ENCODE data around the gene CEND1. TPM values are rescaled to one million over a fixed set of nuclear protein-coding genes. Genes with fewer than 3 reads are reported as not detected.

CEND1 gene
- total RNA-seq, 1 experiment from 2014 or later: not detected

DNA sequence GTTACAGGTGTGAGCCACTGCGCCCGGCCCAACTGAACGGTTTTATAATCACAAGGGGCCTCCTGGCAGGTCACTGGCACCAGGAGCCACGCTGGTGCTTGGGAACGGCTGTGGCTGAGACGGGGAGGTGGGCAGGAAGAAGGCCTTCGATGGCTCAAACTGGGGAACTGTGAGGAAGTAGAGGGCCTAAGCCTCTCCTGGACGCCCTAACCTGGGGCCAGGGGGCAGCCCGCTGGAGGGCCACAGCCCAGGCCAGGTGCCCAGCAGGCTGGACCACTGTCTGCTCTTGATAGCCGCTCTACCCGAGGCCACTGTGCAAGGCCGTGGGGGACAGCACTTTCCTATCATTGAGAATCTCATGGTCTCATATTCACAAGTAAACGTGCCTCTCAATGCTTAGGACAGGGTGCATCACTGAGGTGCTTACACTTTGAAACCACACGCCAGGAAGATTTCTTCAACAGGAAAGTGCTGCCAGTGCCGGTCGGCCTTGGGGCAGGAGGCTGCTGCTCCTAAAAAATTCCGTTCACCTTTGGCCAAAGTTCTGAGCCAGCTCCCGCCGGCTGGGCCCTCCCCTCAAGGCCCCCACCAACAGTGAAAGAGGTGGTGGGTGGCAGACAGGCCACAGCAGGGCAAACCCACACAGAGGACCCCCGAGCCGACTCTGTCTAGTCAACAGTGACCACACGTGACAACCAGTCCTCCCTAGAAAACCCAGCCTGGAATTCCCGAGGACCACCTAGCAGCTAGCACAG is 19.8 kb downstream of the CEND1 start:
- DNase-seq: no peak
- TF ChIP-seq, protein P1, sequence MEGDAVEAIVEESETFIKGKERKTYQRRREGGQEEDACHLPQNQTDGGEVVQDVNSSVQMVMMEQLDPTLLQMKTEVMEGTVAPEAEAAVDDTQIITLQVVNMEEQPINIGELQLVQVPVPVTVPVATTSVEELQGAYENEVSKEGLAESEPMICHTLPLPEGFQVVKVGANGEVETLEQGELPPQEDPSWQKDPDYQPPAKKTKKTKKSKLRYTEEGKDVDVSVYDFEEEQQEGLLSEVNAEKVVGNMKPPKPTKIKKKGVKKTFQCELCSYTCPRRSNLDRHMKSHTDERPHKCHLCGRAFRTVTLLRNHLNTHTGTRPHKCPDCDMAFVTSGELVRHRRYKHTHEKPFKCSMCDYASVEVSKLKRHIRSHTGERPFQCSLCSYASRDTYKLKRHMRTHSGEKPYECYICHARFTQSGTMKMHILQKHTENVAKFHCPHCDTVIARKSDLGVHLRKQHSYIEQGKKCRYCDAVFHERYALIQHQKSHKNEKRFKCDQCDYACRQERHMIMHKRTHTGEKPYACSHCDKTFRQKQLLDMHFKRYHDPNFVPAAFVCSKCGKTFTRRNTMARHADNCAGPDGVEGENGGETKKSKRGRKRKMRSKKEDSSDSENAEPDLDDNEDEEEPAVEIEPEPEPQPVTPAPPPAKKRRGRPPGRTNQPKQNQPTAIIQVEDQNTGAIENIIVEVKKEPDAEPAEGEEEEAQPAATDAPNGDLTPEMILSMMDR (conservative IDR thresholded peaks at IDR 0.05): no peak
- no peak for TF ChIP-seq EZH2 (IDR thresholded peaks at IDR 0.05; ENCODE audit: low read depth)
- no peak overlapping the region for H3K27ac ChIP-seq
- H3K4me2 ChIP-seq: no peak overlapping the region
- intact Hi-C loops (cut with micrococcal nuclease; ENCODE audit: unreplicated experiment): no loop called here
- peaks cover 6% of the 10 kb centered on the region for H3K4me1 ChIP-seq (replicated peaks; ENCODE audit: insufficient read depth)
- ChIA-PET POLR2A (ENCODE audit: unreplicated experiment) (no interaction called here), CTCF (no interaction called here)
- no peak overlapping the region for H2AFZ ChIP-seq
- H3K9me2 ChIP-seq (ENCODE audit: insufficient read depth): no peaks in the 10 kb centered on the region
- peaks cover 19% of the 10 kb centered on the region for H3K79me2 ChIP-seq (ENCODE audit: low read depth)
- no peaks in the 10 kb centered on the region for H3K9me3 ChIP-seq (ENCODE audit: insufficient read depth, low read depth)
- H3K4me3 ChIP-seq: no peak overlapping the region
- peaks cover 22% of the 10 kb centered on the region; the same call in 1 of the 2 replicates for H3F3A ChIP-seq (ENCODE audit: insufficient read depth, low read depth)
- peaks cover 24% of the 10 kb centered on the region for H4K20me1 ChIP-seq (ENCODE audit: insufficient read depth)
- H3K27me3 ChIP-seq (ENCODE audit: insufficient read depth, low read depth): no peaks in the 10 kb centered on the region
- no peaks in the 10 kb centered on the region for H3K36me3 ChIP-seq (ENCODE audit: low read depth)
- no TSS peak for BruUV-seq (replicated peaks)

DNA sequence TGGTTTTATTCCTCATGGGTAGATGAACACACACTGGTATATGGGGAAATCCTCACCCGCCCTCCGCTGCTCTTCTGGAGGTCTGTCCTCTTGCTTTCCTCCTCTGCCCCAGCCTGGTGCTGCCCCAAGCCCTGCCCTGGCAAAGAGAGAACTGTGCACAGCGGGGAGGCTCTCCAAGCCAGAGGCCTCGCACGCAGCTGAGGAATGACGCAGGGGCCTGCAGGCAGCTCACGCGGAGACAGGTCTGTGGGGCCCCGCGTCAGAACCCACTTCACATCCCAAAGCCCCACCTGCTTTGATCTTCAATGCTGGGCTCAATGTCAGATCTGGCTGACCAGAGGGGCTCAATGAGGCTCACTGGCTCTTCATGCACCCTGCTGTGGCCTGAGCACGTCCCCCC is 22.7 kb downstream of the CEND1 start:
- Histone ChIP-seq H3F3A (ENCODE audit: insufficient read depth, low read depth) (peaks cover 47% of the 10 kb centered on the region), H3K36me3 (ENCODE audit: low read depth) (peaks cover 6% of the 10 kb centered on the region; the same call in 1 of the 2 replicates), H3K9me2 (ENCODE audit: insufficient read depth) (no peaks in the 10 kb centered on the region), H3K4me2 (no peak overlapping the region), H3K4me1 (replicated peaks; ENCODE audit: insufficient read depth) (peaks cover 13% of the 10 kb centered on the region), H3K9me3 (ENCODE audit: insufficient read depth, low read depth) (no peaks in the 10 kb centered on the region), H3K4me3 (no peak overlapping the region), H3K79me2 (ENCODE audit: low read depth) (no peaks in the 10 kb centered on the region), H3K27me3 (ENCODE audit: insufficient read depth, low read depth) (no peaks in the 10 kb centered on the region), H3K27ac (no peak overlapping the region), H2AFZ (no peak overlapping the region), H4K20me1 (ENCODE audit: insufficient read depth) (peaks cover 25% of the 10 kb centered on the region)
- DNase-seq: no peak
- ChIA-PET CTCF (no interaction called here), POLR2A (ENCODE audit: unreplicated experiment) (no interaction called here)
- BruUV-seq (replicated peaks): no TSS peak
- no peak for TF ChIP-seq EZH2 (IDR thresholded peaks at IDR 0.05; ENCODE audit: low read depth)
- TF ChIP-seq, protein P1 (conservative IDR thresholded peaks at IDR 0.05): no peak
- intact Hi-C loops (cut with micrococcal nuclease; ENCODE audit: unreplicated experiment): no loop called here

DNA sequence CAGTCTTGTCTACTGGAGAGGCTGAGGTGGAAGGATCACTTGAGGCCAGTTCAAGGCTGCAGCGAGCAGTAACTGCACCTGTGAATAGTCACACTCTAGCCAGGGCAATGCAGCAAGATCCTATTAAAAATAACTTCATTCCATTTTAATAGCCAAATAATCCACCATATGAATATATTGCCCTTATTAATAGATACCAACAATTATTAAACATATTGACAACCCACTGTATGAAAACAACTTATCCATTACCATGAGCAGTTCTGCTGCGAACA is 23.0 kb downstream of the CEND1 start:
- Histone ChIP-seq H3K27ac (no peak overlapping the region), H3K79me2 (ENCODE audit: low read depth) (no peaks in the 10 kb centered on the region), H3K9me3 (ENCODE audit: insufficient read depth, low read depth) (no peaks in the 10 kb centered on the region), H3K36me3 (ENCODE audit: low read depth) (peaks cover 6% of the 10 kb centered on the region; the same call in 1 of the 2 replicates), H3F3A (ENCODE audit: insufficient read depth, low read depth) (peaks cover 51% of the 10 kb centered on the region), H4K20me1 (ENCODE audit: insufficient read depth) (peaks cover 25% of the 10 kb centered on the region), H3K4me2 (no peak overlapping the region), H2AFZ (no peak overlapping the region), H3K27me3 (ENCODE audit: insufficient read depth, low read depth) (no peaks in the 10 kb centered on the region), H3K4me1 (replicated peaks; ENCODE audit: insufficient read depth) (peaks cover 17% of the 10 kb centered on the region), H3K9me2 (ENCODE audit: insufficient read depth) (no peaks in the 10 kb centered on the region), H3K4me3 (no peak overlapping the region)
- ChIA-PET CTCF (interaction anchor here (0.6 kb wide), 1 partner anchor 9 kb away, joined by 8 read pairs; no protein-coding TSS in a partner anchor), POLR2A (ENCODE audit: unreplicated experiment) (no interaction called here)
- DNase-seq: no peak
- TF ChIP-seq EZH2 (IDR thresholded peaks at IDR 0.05; ENCODE audit: low read depth): no peak
- TF ChIP-seq, protein P1 (conservative IDR thresholded peaks at IDR 0.05): no peak
- no TSS peak for BruUV-seq (replicated peaks)
- intact Hi-C loops (cut with micrococcal nuclease; ENCODE audit: unreplicated experiment): no loop called here

Data from PC-9 (cell line).